ENCODE results near the gene SYT7. TPM values are rescaled to one million over a fixed set of nuclear protein-coding genes. Genes with fewer than 3 reads are reported as not detected.

Gene SYT7
- total and polyA plus RNA-seq, 3 donors from 2014 or later = 5.9 to 9.0 (median 8.7) TPM

DNA sequence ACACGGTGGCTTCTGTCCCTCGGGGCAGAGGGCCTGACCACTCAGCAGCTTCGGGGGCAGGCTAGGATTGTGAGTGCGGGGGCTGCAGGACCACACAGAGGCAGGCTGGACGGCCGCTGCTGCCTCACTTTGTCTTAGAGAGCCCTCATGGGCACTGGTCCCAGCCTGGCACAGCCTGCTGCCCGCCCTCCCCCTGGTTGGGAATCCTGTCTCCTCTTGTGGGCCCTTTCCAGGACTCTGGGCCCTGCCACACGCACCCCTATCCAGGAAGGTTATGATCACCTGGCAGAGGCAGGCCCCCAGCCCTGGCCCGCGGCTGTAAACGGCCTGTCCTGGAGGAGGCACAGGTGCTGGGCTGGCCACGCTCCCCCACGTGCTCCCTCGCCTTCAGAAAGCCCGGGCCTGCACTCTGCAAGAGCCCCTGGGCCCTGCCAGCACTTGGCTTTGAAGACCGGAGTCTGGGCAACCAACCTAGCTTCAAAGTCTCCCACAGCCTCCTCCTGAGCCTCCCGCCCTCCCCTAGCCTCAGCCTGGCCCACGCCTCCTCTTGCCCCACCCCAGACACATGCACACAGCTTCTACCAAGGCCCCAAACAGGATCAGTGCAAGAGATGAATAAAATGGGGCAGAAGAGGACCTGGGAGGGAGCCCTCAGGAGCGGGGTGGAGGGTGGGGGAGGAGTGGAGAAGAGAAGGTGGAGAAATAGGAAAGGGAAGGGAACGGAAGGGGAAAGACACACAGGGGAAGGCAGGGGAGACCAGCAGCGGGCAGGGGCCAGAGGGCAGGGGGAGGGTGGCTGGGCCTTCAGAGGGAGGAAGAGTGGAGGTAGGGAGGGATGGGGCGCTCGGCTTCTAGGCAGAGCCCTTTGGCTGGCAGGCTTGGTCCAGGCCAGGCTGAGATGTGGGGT is 31.0 kb downstream of the SYT7 start:
- Histone ChIP-seq H3K4me1 (no peaks in the 10 kb centered on the region), H3K36me3 (ENCODE audit: low read depth, missing control alignments) (no peaks in the 10 kb centered on the region), H3K27ac (no peak overlapping the region), H3K4me3 (no peak overlapping the region), H3K9me3 (no peaks in the 10 kb centered on the region), H3K27me3 (no peaks in the 10 kb centered on the region)
- intact Hi-C loops (cut with DNase I; ENCODE audit: low total_unique reads) = no loop called here
- 89 to 93% methylated on average over 5 to 21 of the region's 23 CpGs for WGBS, 2 donors
- no peak for TF ChIP-seq CTCF (IDR thresholded peaks at IDR 0.05)
- no peak for TF ChIP-seq POLR2A (IDR thresholded peaks at IDR 0.05)
- no peak for DNase-seq

DNA sequence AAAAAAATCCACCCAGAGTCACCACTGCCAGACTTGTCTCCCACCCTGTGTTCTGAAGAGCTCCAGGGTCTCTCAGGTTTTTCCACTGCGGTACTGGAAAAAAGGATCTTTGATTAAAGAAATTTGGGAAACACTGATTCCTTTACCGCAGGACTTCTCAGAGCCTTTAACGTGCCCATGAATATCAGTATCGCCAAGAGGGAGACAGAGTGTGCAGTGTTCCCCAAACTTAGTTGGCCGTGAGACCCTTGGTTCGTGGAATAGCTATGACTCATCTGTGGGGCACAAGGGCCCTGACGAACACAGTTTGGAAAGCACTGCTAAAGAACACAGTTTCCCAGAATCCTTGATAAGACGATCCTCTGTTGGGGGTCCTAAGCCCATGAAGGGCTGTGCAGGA is 31.7 kb downstream of the SYT7 start:
- no peak for TF ChIP-seq POLR2A (IDR thresholded peaks at IDR 0.05)
- TF ChIP-seq CTCF (IDR thresholded peaks at IDR 0.05) = no peak
- WGBS, 2 donors = 78 to 87% methylated on average over 8 of the region's 8 CpGs
- no peak for DNase-seq
- H3K27ac ChIP-seq = no peak overlapping the region
- H3K9me3 ChIP-seq = no peaks in the 10 kb centered on the region
- no peak overlapping the region for H3K4me3 ChIP-seq
- H3K36me3 ChIP-seq (ENCODE audit: low read depth, missing control alignments) = no peaks in the 10 kb centered on the region
- intact Hi-C loops (cut with DNase I; ENCODE audit: low total_unique reads) = no loop called here
- no peaks in the 10 kb centered on the region for H3K4me1 ChIP-seq
- no peaks in the 10 kb centered on the region for H3K27me3 ChIP-seq

DNA sequence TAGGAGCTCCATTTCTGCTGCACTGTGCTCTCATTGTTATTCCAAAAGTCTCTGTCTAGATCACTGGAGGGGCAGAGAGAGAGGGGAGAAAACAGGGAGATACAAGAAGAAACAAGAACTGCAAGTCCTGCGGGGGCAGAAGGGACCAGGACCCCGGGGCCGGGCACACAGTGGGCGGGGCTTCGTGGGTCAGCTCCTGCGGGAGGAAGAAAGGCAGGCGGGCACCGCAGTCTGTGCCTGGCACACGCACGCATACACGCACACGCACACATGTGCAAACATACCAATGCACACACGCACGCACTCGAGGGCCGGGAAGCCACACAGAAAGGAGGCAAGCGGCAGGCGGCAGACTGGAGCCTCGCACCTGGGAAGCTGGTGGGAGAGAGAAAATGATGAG is 33.6 kb downstream of the SYT7 start:
- no peak for TF ChIP-seq CTCF (IDR thresholded peaks at IDR 0.05)
- TF ChIP-seq POLR2A (IDR thresholded peaks at IDR 0.05) = no peak
- Histone ChIP-seq H3K36me3 (ENCODE audit: low read depth, missing control alignments) (no peaks in the 10 kb centered on the region), H3K4me3 (no peak overlapping the region), H3K27ac (no peak overlapping the region), H3K27me3 (no peaks in the 10 kb centered on the region), H3K4me1 (peaks cover 6% of the 10 kb centered on the region), H3K9me3 (no peaks in the 10 kb centered on the region)
- WGBS, 2 donors = 75 to 78% methylated on average over 19 of the region's 19 CpGs
- intact Hi-C loops (cut with DNase I; ENCODE audit: low total_unique reads) = no loop called here
- DNase-seq = no peak

GRCh38 chr11:61546663-61547062 is 34.2 kb downstream of the SYT7 start:
- TF ChIP-seq CTCF (IDR thresholded peaks at IDR 0.05) (no peak), POLR2A (IDR thresholded peaks at IDR 0.05) (no peak)
- Histone ChIP-seq H3K27me3 (no peaks in the 10 kb centered on the region), H3K36me3 (ENCODE audit: low read depth, missing control alignments) (no peaks in the 10 kb centered on the region), H3K4me1 (peaks cover 6% of the 10 kb centered on the region), H3K4me3 (no peak overlapping the region), H3K9me3 (no peaks in the 10 kb centered on the region), H3K27ac (no peak overlapping the region)
- no peak for DNase-seq
- WGBS, 2 donors = 34 to 66% methylated on average over 15 to 19 of the region's 20 CpGs
- intact Hi-C loops (cut with DNase I; ENCODE audit: low total_unique reads) = no loop called here

DNA sequence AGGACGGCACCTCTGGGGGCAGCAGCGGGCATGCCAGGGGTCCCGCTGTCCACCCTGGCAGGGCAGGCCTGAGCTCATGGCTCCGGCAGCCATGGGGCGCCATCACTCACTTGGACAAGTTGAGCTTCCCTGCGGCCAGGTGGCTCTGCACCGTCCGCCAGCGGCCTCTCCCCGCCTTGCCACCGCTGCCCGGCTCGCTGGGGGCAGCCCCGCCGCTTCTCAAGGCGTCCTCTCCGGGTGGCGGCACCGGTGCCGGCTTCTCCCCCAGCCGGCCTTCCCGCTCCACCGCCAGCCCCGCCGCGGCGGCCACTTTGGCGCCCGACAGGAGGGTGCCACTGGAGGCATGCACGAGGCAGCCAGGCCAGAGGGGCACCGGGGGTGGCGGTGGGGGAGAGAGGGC is 35.0 kb downstream of the SYT7 start:
- H3K27me3 ChIP-seq = no peaks in the 10 kb centered on the region
- no peaks in the 10 kb centered on the region for H3K36me3 ChIP-seq (ENCODE audit: low read depth, missing control alignments)
- H3K9me3 ChIP-seq = no peaks in the 10 kb centered on the region
- H3K4me1 ChIP-seq = peaks cover 12% of the 10 kb centered on the region
- no peak for DNase-seq
- TF ChIP-seq CTCF (IDR thresholded peaks at IDR 0.05) (no peak), POLR2A (IDR thresholded peaks at IDR 0.05) (no peak)
- WGBS, 2 donors = 91 to 95% methylated on average over 10 to 32 of the region's 32 CpGs
- intact Hi-C loops (cut with DNase I; ENCODE audit: low total_unique reads) = no loop called here
- H3K27ac ChIP-seq = no peak overlapping the region
- no peak overlapping the region for H3K4me3 ChIP-seq

Measured in testis (tissue), 3 donors.